ENCODE results near the gene PTCD2.

DNA sequence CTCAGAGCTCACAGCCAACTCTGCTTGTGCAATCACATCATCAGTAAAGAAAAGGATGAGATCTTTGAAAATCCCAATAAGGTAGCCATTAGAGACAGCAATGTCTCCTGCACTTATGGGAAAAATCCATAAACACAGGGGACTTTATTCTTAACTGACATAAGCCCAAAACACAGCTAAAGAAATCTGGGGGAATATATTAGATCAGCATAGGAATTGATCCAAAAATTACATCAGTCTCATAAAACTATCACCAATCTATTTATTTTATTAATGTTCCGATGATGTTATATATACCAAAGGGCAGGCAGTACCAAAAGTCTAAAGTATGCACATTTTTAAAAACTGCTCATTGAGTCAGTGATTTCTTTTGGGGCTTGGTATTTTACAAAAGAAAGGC is 7.0 kb upstream of the PTCD2 start:
- TF ChIP-seq POLR2A (IDR thresholded peaks at IDR 0.05): no peak
- TF ChIP-seq, protein P1, sequence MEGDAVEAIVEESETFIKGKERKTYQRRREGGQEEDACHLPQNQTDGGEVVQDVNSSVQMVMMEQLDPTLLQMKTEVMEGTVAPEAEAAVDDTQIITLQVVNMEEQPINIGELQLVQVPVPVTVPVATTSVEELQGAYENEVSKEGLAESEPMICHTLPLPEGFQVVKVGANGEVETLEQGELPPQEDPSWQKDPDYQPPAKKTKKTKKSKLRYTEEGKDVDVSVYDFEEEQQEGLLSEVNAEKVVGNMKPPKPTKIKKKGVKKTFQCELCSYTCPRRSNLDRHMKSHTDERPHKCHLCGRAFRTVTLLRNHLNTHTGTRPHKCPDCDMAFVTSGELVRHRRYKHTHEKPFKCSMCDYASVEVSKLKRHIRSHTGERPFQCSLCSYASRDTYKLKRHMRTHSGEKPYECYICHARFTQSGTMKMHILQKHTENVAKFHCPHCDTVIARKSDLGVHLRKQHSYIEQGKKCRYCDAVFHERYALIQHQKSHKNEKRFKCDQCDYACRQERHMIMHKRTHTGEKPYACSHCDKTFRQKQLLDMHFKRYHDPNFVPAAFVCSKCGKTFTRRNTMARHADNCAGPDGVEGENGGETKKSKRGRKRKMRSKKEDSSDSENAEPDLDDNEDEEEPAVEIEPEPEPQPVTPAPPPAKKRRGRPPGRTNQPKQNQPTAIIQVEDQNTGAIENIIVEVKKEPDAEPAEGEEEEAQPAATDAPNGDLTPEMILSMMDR (IDR thresholded peaks at IDR 0.05): no peak

Measured in esophagus squamous epithelium (tissue), 4 donors.